A549 (cell line): ENCODE data around the gene CALHM1. TPM values are rescaled to one million over a fixed set of nuclear protein-coding genes. Genes with fewer than 3 reads are reported as not detected.

Experiments
- ATAC-seq, 2 experiments: fragments of 200-7000 bp in 1 of 2; fragments of >200 bp in 1 of 2; cut with Nextera tagmentation in 1 of 2; cut with Tn5 transposase in 1 of 2; 3 replicates each; pipeline versions ENCODE4 v1.8.0 to v1.9.1; 2018 to 2020; ENCODE audit warnings: mild to moderate bottlenecking in 1 of 2, moderate library complexity in 1 of 2
- CTCF ChIA-PET: fragments of 300-600 bp; sonication (Branson Sonifier 250); formaldehyde crosslinking; extraction: SDS; loops from one replicate; lab custom pipeline; 2021; ENCODE audit warnings: antibody characterized with exemption, inconsistent platforms; lab: Yijun Ruan, JAX
- POLR2A ChIA-PET: fragments of 350-600 bp; formaldehyde crosslinking; extraction: SDS; loops from one replicate; lab custom pipeline; 2021; ENCODE audit warnings: antibody characterized with exemption, inconsistent platforms; lab: Yijun Ruan, JAX
- DNase-seq, 2 experiments: peaks; one replicate each; pipeline versions ENCODE4 v3.0.0 to v3.0.0-alpha.2; 2011 to 2016; ENCODE audit warnings: low read depth in 1 of 2, low spot score in 1 of 2
- FAIRE-seq: peaks from 2 replicates; lab custom pipeline; 2011; peaks lifted over from hg19 to GRCh38; lab: Jason Lieb, UNC
- H3K27ac ChIP-seq, 2 experiments: fragments of >200 bp; sonication (Bioruptor Twin); formaldehyde crosslinking; 3 replicates each; pipeline ENCODE4 v1.5.1; 2016 to 2017
- H3K4me1 ChIP-seq: fragments of >200 bp; sonication (Bioruptor Twin); formaldehyde crosslinking; 3 replicates; pipeline ENCODE4 v1.6.1; 2016
- H3K4me2 ChIP-seq: fragments of >200 bp; sonication (Bioruptor Twin); formaldehyde crosslinking; 3 replicates; pipeline ENCODE4 v1.6.1; 2016
- H3K4me3 ChIP-seq: fragments of >200 bp; sonication (Bioruptor Twin); formaldehyde crosslinking; 3 replicates; pipeline ENCODE4 v1.5.1; 2016
- H3K9me3 ChIP-seq: fragments of >200 bp; sonication (Bioruptor Twin); formaldehyde crosslinking; 3 replicates; pipeline ENCODE4 v1.6.1; 2016
- CHD4 ChIP-seq: fragments of 200-600 bp; sonication (generic); IDR thresholded peaks from 2 replicates; pipeline ENCODE4 v1.6.1; 2016; ENCODE audit warnings: antibody characterized with exemption, mild to moderate bottlenecking, borderline replicate concordance
- E2F6 ChIP-seq: IDR thresholded peaks from 2 replicates; pipeline ENCODE4 v1.6.1; 2012; ENCODE audit warnings: low read depth, borderline replicate concordance
- EP300 ChIP-seq, 2 experiments: fragments of >200 bp; sonication (Bioruptor Twin); formaldehyde crosslinking; IDR thresholded peaks; 2 replicates in 1 of 2; 3 replicates in 1 of 2; pipeline ENCODE4 v1.6.1; 2016 to 2017
- ESRRA ChIP-seq: fragments of 150-350 bp; IDR thresholded peaks from 2 replicates; pipeline ENCODE4 v1.6.1; 2014; ENCODE audit warnings: mild to moderate bottlenecking, low read length, borderline replicate concordance
- HEYL ChIP-seq: fragments of 250-450 bp; sonication (Bioruptor Pico); IDR thresholded peaks from 2 replicates; pipeline ENCODE4 v1.8.0; 2021; ENCODE audit warnings: mild to moderate bottlenecking, moderate library complexity
- JUN ChIP-seq, 2 experiments: fragments of >200 bp; sonication (Bioruptor Twin); formaldehyde crosslinking; IDR thresholded peaks; 2 replicates in 1 of 2; 3 replicates in 1 of 2; pipeline ENCODE4 v1.6.1; 2016 to 2017
- KDM1A ChIP-seq: fragments of 200-600 bp; sonication (generic); IDR thresholded peaks from 2 replicates; pipeline ENCODE4 v1.6.1; 2016; ENCODE audit warnings: low read depth, mild to moderate bottlenecking
- KDM5A ChIP-seq: fragments of 200-600 bp; sonication (generic); IDR thresholded peaks from 2 replicates; pipeline ENCODE4 v1.6.1; 2016; ENCODE audit warnings: antibody characterized with exemption, mild to moderate bottlenecking
- MYC ChIP-seq: IDR thresholded peaks from 2 replicates; pipeline ENCODE4 v1.6.1; 2012; ENCODE audit warnings: mild to moderate bottlenecking, inconsistent platforms, low read length, improper control_type of control experiment, borderline replicate concordance
- PHF8 ChIP-seq: fragments of 200-600 bp; sonication (generic); IDR thresholded peaks from 2 replicates; pipeline ENCODE4 v1.6.1; 2016; ENCODE audit warnings: low read depth, mild to moderate bottlenecking, antibody characterized with exemption, moderate library complexity, borderline replicate concordance
- RAD21 ChIP-seq, 2 experiments: fragments of >200 bp in 1 of 2; sonication (Bioruptor Twin) in 1 of 2; formaldehyde crosslinking in 1 of 2; IDR thresholded peaks in 1 of 2; conservative IDR thresholded peaks in 1 of 2; 2 replicates in 1 of 2; 3 replicates in 1 of 2; pipeline ENCODE4 v1.6.1; 2012 to 2018; ENCODE audit warnings: inconsistent platforms in 1 of 2
- REST ChIP-seq: fragments of 200-600 bp; sonication (generic); IDR thresholded peaks from 2 replicates; pipeline ENCODE4 v1.6.1; 2016; ENCODE audit warnings: antibody characterized with exemption, mild to moderate bottlenecking, moderate library complexity
- RFX5 ChIP-seq: fragments of 450-650 bp; IDR thresholded peaks from 2 replicates; pipeline ENCODE4 v1.7.1; 2014; ENCODE audit warnings: antibody characterized with exemption, mild to moderate bottlenecking, moderate library complexity
- SREBF2 ChIP-seq: fragments of 450-650 bp; IDR thresholded peaks from 2 replicates; pipeline ENCODE4 v1.6.1; 2014; ENCODE audit warnings: mild to moderate bottlenecking, moderate library complexity
- WGBS: methylation state at CpG from one replicate; pipeline ENCODE4 v1.1.6; 2017; ENCODE audit errors: missing lambda C conversion rate; 5-methylcytosine and 5-hydroxymethylcytosine counted together
- polyA minus RNA-seq: library from RNA; depleted of rRNA, polyadenylated mRNA; stranded (reverse); fragments of >200 nt; gene quantifications from 2 replicates; pipeline ENCODE4 v1.2.3, GENCODE V29; 2011; rRNA and poly(A)+ RNA removed
- polyA plus RNA-seq, 4 experiments: library from polyadenylated mRNA; depleted of rRNA in 3 of 4; stranded (reverse); fragments of >200 nt; fragmentation: RNase III in 1 of 4; extraction: RNeasy Plus Mini Kit Qiagen cat#74134 plus additional on column Dnase treatment in 1 of 4; gene quantifications; 2 replicates in 3 of 4; 3 replicates in 1 of 4; pipeline ENCODE4 v1.2.3, GENCODE V29; 2011 to 2017

Gene CALHM1
- polyA plus RNA-seq (2011; rRNA removed), result not detected in 2 replicates
- polyA plus RNA-seq (2012; cell fraction: cytosol; rRNA removed), result not detected in 2 replicates
- polyA plus RNA-seq (2012; cell fraction: nucleus; rRNA removed), result not detected in 2 replicates
- not detected in 3 replicates for polyA plus RNA-seq (2017; fragmentation: RNase III; extraction: RNeasy Plus Mini Kit Qiagen cat#74134 plus additional on column Dnase treatment)
- not detected in 2 replicates for polyA minus RNA-seq

GRCh38 chr10:103458720-103459119 lies at the start of gene CALHM1:
Gene CALHM1 (minus strand): TSS chr10:103458900. CDS start chr10:103458751, 149 bp downstream.
- Histone ChIP-seq H3K4me2 (no peak within 1 kb of the TSS), H3K4me3 (no peak within 1 kb of the TSS), H3K4me1 (no peaks in the 10 kb centered on the region), H3K9me3 (no peaks in the 10 kb centered on the region), H3K27ac (no peak within 1 kb of the TSS)
- DNase-seq (no peak), ATAC-seq (peak in 1 of 2 experiments; percentile 27; a peak in 3 of 6 replicates), FAIRE-seq (no peak)
- ChIA-PET POLR2A (no interaction called here), CTCF (interaction anchor here (1.2 kb wide), 1 partner anchor 42 kb away, joined by 3 read pairs; no protein-coding TSS in a partner anchor)
- WGBS, result 76% methylated on average over 8 of the region's 9 CpGs
- TF ChIP-seq SREBF2 (no peak), KDM1A (no peak), MYC (no peak), E2F6 (no peak), JUN (IDR thresholded peaks at IDR 0.05) (no peak), ESRRA (no peak), RFX5 (no peak), KDM5A (no peak), HEYL (CRISPR knock-in tag) (no peak), CHD4 (no peak), PHF8 (no peak), EP300 (IDR thresholded peaks at IDR 0.05) (no peak), REST (no peak)

GRCh38 chr10:103507235-103508191 lies 48.8 kb upstream of the CALHM1 start:
- WGBS, result 57% methylated on average over 9 of the region's 10 CpGs
- Histone ChIP-seq H3K27ac (no peak overlapping the region), H3K4me3 (no peak overlapping the region), H3K4me1 (peaks cover 12% of the 10 kb centered on the region), H3K9me3 (no peaks in the 10 kb centered on the region), H3K4me2 (no peak overlapping the region)
- CTCF ChIA-PET, result interaction anchor here (1.0 to 1.3 kb wide), 2 partner anchors 17 to 48 kb away, joined by 3 to 4 read pairs; no protein-coding TSS in a partner anchor
- TF ChIP-seq REST (no peak), RAD21 (conservative IDR thresholded peaks at IDR 0.05 in 1 of 2, IDR thresholded peaks at IDR 0.05 in 1 of 2) (peak in 1 of 2 experiments; percentile 7; a peak in 1 of 5 replicates)
- POLR2A ChIA-PET, result no interaction called here
- DNase-seq (no peak), ATAC-seq (peak in 1 of 2 experiments; percentile 18; a peak in 1 of 6 replicates), FAIRE-seq (no peak)
